Spleen (tissue), 11 donors: Measurements from ENCODE around the gene PDGFRA. TPM values are rescaled to one million over a fixed set of nuclear protein-coding genes. Genes with fewer than 3 reads are reported as not detected.

Experiments used
- DNase-seq: peaks from one replicate; pipeline ENCODE4 v3.0.0-alpha.2; 2020
- H3K27ac ChIP-seq, 8 donors: fragments of 200-600 bp; sonication (generic) in 7 of 8; 1 replicate in 4 of 8; 2 replicates in 4 of 8; pipeline versions ENCODE4 v1.5.0 to v1.8.0; 2016 to 2021; ENCODE audit warnings: inconsistent platforms in 4 of 8, mild to moderate bottlenecking in 4 of 8, moderate library complexity in 1 of 8
- H3K27me3 ChIP-seq, 7 donors: fragments of 200-600 bp; sonication (generic) in 6 of 7; replicated peaks in 1 of 7; 1 replicate in 4 of 7; 2 replicates in 3 of 7; pipeline versions ENCODE4 v1.5.0 to v1.8.0; 2016 to 2021; ENCODE audit warnings: inconsistent platforms in 3 of 7, mild to moderate bottlenecking in 1 of 7
- H3K36me3 ChIP-seq, 6 donors: fragments of 200-600 bp; sonication (generic) in 5 of 6; 1 replicate in 4 of 6; 2 replicates in 2 of 6; pipeline versions ENCODE4 v1.5.0 to v1.8.0; 2016 to 2021; ENCODE audit warnings: inconsistent platforms in 2 of 6
- H3K4me1 ChIP-seq, 6 donors: fragments of 200-600 bp; sonication (generic) in 5 of 6; 1 replicate in 3 of 6; 2 replicates in 3 of 6; pipeline versions ENCODE4 v1.5.0 to v1.8.0; 2016 to 2021; ENCODE audit warnings: inconsistent platforms in 3 of 6
- H3K4me3 ChIP-seq, 8 donors: fragments of 200-600 bp; sonication (generic) in 7 of 8; 1 replicate in 4 of 8; 2 replicates in 4 of 8; pipeline versions ENCODE4 v1.5.0 to v1.8.0; 2016 to 2021; ENCODE audit warnings: inconsistent platforms in 4 of 8, mild to moderate bottlenecking in 4 of 8, moderate library complexity in 2 of 8
- H3K9me3 ChIP-seq, 8 donors: fragments of 200-600 bp; sonication (generic) in 7 of 8; 1 replicate in 4 of 8; 2 replicates in 4 of 8; pipeline versions ENCODE4 v1.5.0 to v1.8.0; 2016 to 2021; ENCODE audit warnings: inconsistent platforms in 4 of 8
- CTCF ChIP-seq, 11 experiments: fragments of 200-600 bp in 7 of 11; fragments of 450-650 bp in 4 of 11; sonication (generic) in 4 of 11; IDR thresholded peaks in 8 of 11; conservative IDR thresholded peaks in 3 of 11; 1 replicate in 7 of 11; 2 replicates in 4 of 11; pipeline versions ENCODE4 v1.4.0 to v1.8.0; 2016 to 2021; ENCODE audit warnings: antibody characterized with exemption in 11 of 11, inconsistent platforms in 4 of 11, mild to moderate bottlenecking in 1 of 11
- POLR2A ChIP-seq, 3 donors: fragments of 450-650 bp; IDR thresholded peaks; one replicate each; pipeline ENCODE4 v1.5.1; 2017; ENCODE audit warnings: antibody characterized with exemption in 3 of 3, mild to moderate bottlenecking in 1 of 3
- POLR2AphosphoS5 ChIP-seq, 3 donors: sonication (generic); formaldehyde crosslinking; IDR thresholded peaks; one replicate each; pipeline ENCODE4 v1.5.1; 2017; ENCODE audit warnings: antibody characterized with exemption in 3 of 3
- WGBS, 5 donors: extraction: QIAGEN DNeasy Blood & Tissue Kit in 3 of 5; methylation state at CpG; one replicate each; pipeline versions ENCODE4 v1.1.5 to v1.1.7; 2013 to 2018; 5-methylcytosine and 5-hydroxymethylcytosine counted together
- intact Hi-C: fragments of 100-400 bp; cut with DNase I; formaldehyde crosslinking; loops from one replicate; pipeline ENCODE4 v1.15.0; 2023; ENCODE audit warnings: low total_unique reads
- polyA plus RNA-seq, 3 donors: library from polyadenylated mRNA; stranded (reverse); fragments of 200-250 nt; gene quantifications; one replicate each; pipeline ENCODE4 v1.2.1, GENCODE V29; 2013
- total RNA-seq, 7 donors: library from RNA; depleted of rRNA in 3 of 7; stranded (reverse); fragments of >200 nt in 3 of 7; fragmentation: NEBNext Ultra II Directional in 4 of 7; extraction: Animal tissue kit (Norgen Biotek cat#: 25700) in 4 of 7; gene quantifications; one replicate each; pipeline versions ENCODE4 v1.1.0 to v1.2.1, GENCODE V29; 2016 to 2021
- donor health status: healthy with polysubstance abuse.
- donor health status: DM: no; HTN: no; CAD: no; lungs with moderate emphysema.
- donor health status: DM: no; HTN: no; CAD: no.
- donor health status: Bipolar disorder and iron deficiency.
- donor health status: healthy.
- donor health status: DM: no; HTN: no; CAD: no.
- donor health status: DM: yes; HTN: yes; CAD: no.

PDGFRA gene
- total and polyA plus RNA-seq, 10 donors, result 11.1 to 399 (median 172) TPM

- no peaks in the 10 kb centered on the region for H3K36me3 ChIP-seq
- no peaks in the 10 kb centered on the region for H3K27me3 ChIP-seq
- H3K27ac ChIP-seq, result no peak overlapping the region
- no peak for DNase-seq
- WGBS, 5 donors, result 88 to 96% (median 93%) methylated on average over 16 of the region's 16 CpGs
- no peak for TF ChIP-seq POLR2AphosphoS5 (IDR thresholded peaks at IDR 0.05)
- TF ChIP-seq POLR2A (IDR thresholded peaks at IDR 0.05), result no peak
- no peak for TF ChIP-seq CTCF (IDR thresholded peaks at IDR 0.05 in 8 of 11, conservative IDR thresholded peaks at IDR 0.05 in 3 of 11)
- H3K9me3 ChIP-seq, result no peaks in the 10 kb centered on the region
- intact Hi-C loops, result no loop called here
- no peaks in the 10 kb centered on the region for H3K4me1 ChIP-seq
- no peak overlapping the region for H3K4me3 ChIP-seq
These were observed 36.3 kb upstream of the PDGFRA start for GRCh38 chr4:54192811-54193210.

- WGBS, 5 donors, result 89 to 98% (median 91%) methylated on average over 2 of the region's 2 CpGs
- Histone ChIP-seq H3K4me1 (no peaks in the 10 kb centered on the region), H3K4me3 (no peak overlapping the region), H3K27me3 (no peaks in the 10 kb centered on the region), H3K27ac (no peak overlapping the region), H3K36me3 (no peaks in the 10 kb centered on the region), H3K9me3 (peaks cover 0 to 4% (median 0%) of the 10 kb centered on the region in 8 donors)
- intact Hi-C loops, result no loop called here
- no peak for DNase-seq
- no peak for TF ChIP-seq POLR2A (IDR thresholded peaks at IDR 0.05)
- TF ChIP-seq CTCF (IDR thresholded peaks at IDR 0.05 in 8 of 11, conservative IDR thresholded peaks at IDR 0.05 in 3 of 11), result no peak
- no peak for TF ChIP-seq POLR2AphosphoS5 (IDR thresholded peaks at IDR 0.05)
These were observed 31.2 kb upstream of the PDGFRA start for GRCh38 chr4:54197926-54198325.

- H3K4me3 ChIP-seq, result no peak overlapping the region
- intact Hi-C loops, result no loop called here
- TF ChIP-seq CTCF (IDR thresholded peaks at IDR 0.05 in 8 of 11, conservative IDR thresholded peaks at IDR 0.05 in 3 of 11) (no peak), POLR2AphosphoS5 (IDR thresholded peaks at IDR 0.05) (no peak), POLR2A (IDR thresholded peaks at IDR 0.05) (no peak)
- H3K9me3 ChIP-seq, result peaks cover 0 to 4% (median 0%) of the 10 kb centered on the region in 8 donors
- H3K27me3 ChIP-seq, result peaks cover 0 to 5% (median 0%) of the 10 kb centered on the region in 7 donors
- DNase-seq, result no peak
- 90 to 98% (median 92%) methylated on average over 5 of the region's 5 CpGs for WGBS, 5 donors
- H3K27ac ChIP-seq, result no peak overlapping the region
- no peaks in the 10 kb centered on the region for H3K36me3 ChIP-seq
- H3K4me1 ChIP-seq, result no peaks in the 10 kb centered on the region
These were observed 29.2 kb upstream of the PDGFRA start for GRCh38 chr4:54199919-54200318.

GRCh38 chr4:54209617-54210016 lies 19.5 kb upstream of the PDGFRA start:
- intact Hi-C loops, result no loop called here
- DNase-seq, result no peak
- peaks cover 0 to 26% (median 0%) of the 10 kb centered on the region in 7 donors for H3K27me3 ChIP-seq
- H3K27ac ChIP-seq, result no peak overlapping the region
- no peaks in the 10 kb centered on the region for H3K36me3 ChIP-seq
- TF ChIP-seq CTCF (IDR thresholded peaks at IDR 0.05 in 8 of 11, conservative IDR thresholded peaks at IDR 0.05 in 3 of 11) (no peak), POLR2A (IDR thresholded peaks at IDR 0.05) (no peak), POLR2AphosphoS5 (IDR thresholded peaks at IDR 0.05) (no peak)
- no peak overlapping the region for H3K4me3 ChIP-seq
- 79 to 84% (median 83%) methylated on average over 2 of the region's 2 CpGs for WGBS, 5 donors
- no peaks in the 10 kb centered on the region for H3K9me3 ChIP-seq
- H3K4me1 ChIP-seq, result no peaks in the 10 kb centered on the region
